SK-N-SH (cell line): Measurements from ENCODE around the gene ERCC2. TPM values are rescaled to one million over a fixed set of nuclear protein-coding genes. Genes with fewer than 3 reads are reported as not detected.

ENCODE experiments used
- CTCF ChIA-PET: fragments of 300-600, 350-600 bp; formaldehyde crosslinking; extraction: SDS; loops from one replicate; lab custom pipeline; 2021; lab: Yijun Ruan, JAX
- POLR2A ChIA-PET: fragments of 350-600 bp; sonication (Branson Sonifier 250); formaldehyde crosslinking; extraction: SDS; loops from one replicate; lab custom pipeline; 2020; ENCODE audit warnings: antibody characterized with exemption, inconsistent platforms; lab: Yijun Ruan, JAX
- DNase-seq: peaks from one replicate; pipeline ENCODE4 v3.0.0; 2012
- H2AFZ ChIP-seq: fragments of 200-600 bp; sonication (generic); 2 replicates; pipeline ENCODE4 v1.8.1; 2016; ENCODE audit warnings: antibody characterized with exemption, mild to moderate bottlenecking, low read depth
- H3F3A ChIP-seq: fragments of 200-600 bp; sonication (generic); replicated peaks from 2 replicates; pipeline ENCODE3; 2016; ENCODE audit warnings: antibody characterized with exemption, mild to moderate bottlenecking; ENCODE audit not compliant: insufficient read depth
- H3K27ac ChIP-seq, 2 experiments: fragments of 200-500 bp in 1 of 2; fragments of 200-600 bp in 1 of 2; sonication (Bioruptor generic) in 1 of 2; sonication (generic), shearing (Covaris generic) in 1 of 2; 2 replicates each; pipeline versions ENCODE4 v1.5.1 to v1.6.1; 2014 to 2016; ENCODE audit warnings: low read depth in 2 of 2, inconsistent platforms in 1 of 2, low read length in 1 of 2, mild to moderate bottlenecking in 1 of 2, mixed read lengths in 1 of 2
- H3K27me3 ChIP-seq: fragments of 200-600 bp; sonication (generic), shearing (Covaris generic); 2 replicates; pipeline ENCODE4 v1.6.1; 2016; ENCODE audit warnings: mixed run types; ENCODE audit not compliant: insufficient read depth
- H3K36me3 ChIP-seq, 2 experiments: fragments of 200-500 bp in 1 of 2; fragments of 200-600 bp in 1 of 2; sonication (Bioruptor generic) in 1 of 2; sonication (generic) in 1 of 2; replicated peaks in 1 of 2; 2 replicates each; pipeline versions ENCODE3 to v1.5.1; 2014 to 2016; ENCODE audit warnings: low read length in 1 of 2, mild to moderate bottlenecking in 1 of 2; ENCODE audit not compliant: insufficient read depth in 2 of 2, control insufficient read depth in 1 of 2
- H3K4me1 ChIP-seq, 2 experiments: fragments of 200-500 bp in 1 of 2; fragments of 200-600 bp in 1 of 2; sonication (Bioruptor generic) in 1 of 2; sonication (generic), shearing (Covaris generic) in 1 of 2; 2 replicates each; pipeline versions ENCODE4 v1.5.1 to v1.6.1; 2014 to 2016; ENCODE audit warnings: low read depth in 1 of 2, low read length in 1 of 2, mixed run types in 1 of 2; ENCODE audit not compliant: insufficient read depth in 2 of 2, control insufficient read depth in 1 of 2
- H3K4me2 ChIP-seq: fragments of 200-600 bp; sonication (generic), shearing (Covaris generic); 2 replicates; pipeline ENCODE4 v1.6.1; 2017; ENCODE audit warnings: mixed run types
- H3K4me3 ChIP-seq, 2 experiments: fragments of 200-500 bp in 1 of 2; fragments of 200-600 bp in 1 of 2; sonication (Bioruptor generic) in 1 of 2; sonication (generic), shearing (Covaris generic) in 1 of 2; 2 replicates each; pipeline versions ENCODE4 v1.5.1 to v1.8.1; 2014 to 2016; ENCODE audit warnings: low read depth in 2 of 2, inconsistent platforms in 1 of 2, low read length in 1 of 2, mild to moderate bottlenecking in 1 of 2, mixed read lengths in 1 of 2, moderate library complexity in 1 of 2
- H3K79me2 ChIP-seq: fragments of 200-600 bp; sonication (generic); 2 replicates; pipeline ENCODE4 v1.8.1; 2017; ENCODE audit warnings: mild to moderate bottlenecking; ENCODE audit not compliant: insufficient read depth
- H3K9ac ChIP-seq: fragments of 200-600 bp; sonication (generic); 2 replicates; pipeline ENCODE4 v1.6.1; 2017; ENCODE audit warnings: mixed run types
- H3K9me2 ChIP-seq: fragments of 200-600 bp; sonication (generic); 2 replicates; pipeline ENCODE4 v1.6.1; 2017; ENCODE audit warnings: mixed run types
- H3K9me3 ChIP-seq: fragments of 200-600 bp; sonication (generic); 2 replicates; pipeline ENCODE4 v1.6.1; 2017; ENCODE audit warnings: mixed run types, mild to moderate bottlenecking, moderate library complexity
- H4K20me1 ChIP-seq: fragments of 200-600 bp; sonication (generic); 2 replicates; pipeline ENCODE4 v1.6.1; 2017; ENCODE audit warnings: mild to moderate bottlenecking, mixed run types; ENCODE audit not compliant: insufficient read depth
- CHD2 ChIP-seq: fragments of 150-350 bp; IDR thresholded peaks from 2 replicates; pipeline ENCODE4 v1.6.1; 2018; ENCODE audit warnings: low read length; ENCODE audit not compliant: partially characterized antibody
- EZH2phosphoT487 ChIP-seq: fragments of 200-600 bp; sonication (generic); IDR thresholded peaks from 2 replicates; pipeline ENCODE4 v1.6.1; 2017; ENCODE audit warnings: low read depth, mixed run types, mild to moderate bottlenecking, antibody characterized with exemption, moderate library complexity, borderline replicate concordance
- GATA2 ChIP-seq: sonication (generic); formaldehyde crosslinking; IDR thresholded peaks from 2 replicates; pipeline ENCODE4 v1.5.0; 2020; ENCODE audit warnings: mild to moderate bottlenecking, missing genetic modification reagents
- NRF1 ChIP-seq: IDR thresholded peaks from 2 replicates; pipeline ENCODE4 v1.6.1; 2012; ENCODE audit warnings: low read depth, mild to moderate bottlenecking, low read length
- TAF1 ChIP-seq: IDR thresholded peaks from 2 replicates; pipeline ENCODE4 v1.6.1; 2012; ENCODE audit warnings: low read depth, mild to moderate bottlenecking, low read length, moderate library complexity, borderline replicate concordance
- TCF12 ChIP-seq: IDR thresholded peaks from 2 replicates; pipeline ENCODE4 v1.4.0; 2012
- WGBS: methylation state at CpG from one replicate; pipeline ENCODE4 v1.1.6; 2017; ENCODE audit warnings: low lambda C conversion rate; 5-methylcytosine and 5-hydroxymethylcytosine counted together
- polyA plus RNA-seq, 3 experiments: library from polyadenylated mRNA; depleted of rRNA; stranded (reverse); fragments of >200 nt; gene quantifications; 2 replicates each; pipeline ENCODE4 v1.2.3, GENCODE V29; 2012
- TF ChIP-seq, protein P1 (sequence below): fragments of 150-350 bp; IDR thresholded peaks from 2 replicates; pipeline ENCODE4 v1.6.1; 2017; ENCODE audit warnings: antibody characterized with exemption, low read length, low read depth, borderline replicate concordance
- TF ChIP-seq, protein P2 (sequence below): IDR thresholded peaks from 2 replicates; pipeline ENCODE4 v1.4.0; 2012; ENCODE audit warnings: low read depth
- TF ChIP-seq, protein P3 (sequence below): IDR thresholded peaks from 2 replicates; pipeline ENCODE4 v1.4.0; 2012; ENCODE audit warnings: low read depth, borderline replicate concordance
- TF ChIP-seq, protein P4 (sequence below): fragments of 200-600 bp; sonication (generic); IDR thresholded peaks from 2 replicates; pipeline ENCODE4 v1.6.1; 2017; ENCODE audit warnings: antibody characterized with exemption, mild to moderate bottlenecking, moderate library complexity

The ERCC2 gene
- polyA plus RNA-seq, 1 of the 3 experiments (the other 2 are of a cell fraction): 72.8 TPM

DNA sequence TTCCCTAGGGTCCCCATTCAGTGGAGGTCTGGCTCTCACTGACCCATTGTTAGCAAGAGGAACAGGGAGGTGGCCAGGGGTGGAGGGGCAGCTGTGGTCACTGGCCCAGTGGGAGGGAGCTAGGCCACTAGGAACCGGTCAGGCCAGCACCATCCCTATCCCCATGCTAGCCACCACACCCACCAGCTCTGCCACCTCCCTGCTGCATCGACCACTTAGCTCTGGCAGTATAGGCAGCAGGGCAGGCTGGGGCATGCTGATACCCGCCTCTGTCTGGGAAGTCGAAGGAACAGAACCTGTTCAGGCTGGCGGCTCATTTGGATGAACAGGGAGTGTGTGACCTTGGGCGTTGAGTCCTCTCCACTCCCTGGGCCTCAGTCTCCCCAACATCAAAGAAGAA lies 29.8 kb upstream of the ERCC2 start:
- Histone ChIP-seq H2AFZ (no peak overlapping the region), H3K4me3 (no peak overlapping the region), H3K27me3 (no peaks in the 10 kb centered on the region), H3F3A (peaks cover 3% of the 10 kb centered on the region), H3K36me3 (peaks cover 0 to 7% of the 10 kb centered on the region in 2 experiments), H3K4me2 (no peak overlapping the region), H3K4me1 (peaks cover 12 to 17% of the 10 kb centered on the region in 2 experiments; a peak in 3 of 4 replicates), H3K9me3 (no peaks in the 10 kb centered on the region), H3K9me2 (no peaks in the 10 kb centered on the region), H4K20me1 (no peaks in the 10 kb centered on the region), H3K79me2 (peaks cover 70% of the 10 kb centered on the region), H3K9ac (no peak overlapping the region), H3K27ac (no peak overlapping the region)
- ChIA-PET POLR2A (no interaction called here), CTCF (no interaction called here)
- DNase-seq: no peak
- 94% methylated on average over 6 of the region's 6 CpGs for WGBS
- TF ChIP-seq TCF12: no peak
- no peak for TF ChIP-seq NRF1
- TF ChIP-seq, protein P1, sequence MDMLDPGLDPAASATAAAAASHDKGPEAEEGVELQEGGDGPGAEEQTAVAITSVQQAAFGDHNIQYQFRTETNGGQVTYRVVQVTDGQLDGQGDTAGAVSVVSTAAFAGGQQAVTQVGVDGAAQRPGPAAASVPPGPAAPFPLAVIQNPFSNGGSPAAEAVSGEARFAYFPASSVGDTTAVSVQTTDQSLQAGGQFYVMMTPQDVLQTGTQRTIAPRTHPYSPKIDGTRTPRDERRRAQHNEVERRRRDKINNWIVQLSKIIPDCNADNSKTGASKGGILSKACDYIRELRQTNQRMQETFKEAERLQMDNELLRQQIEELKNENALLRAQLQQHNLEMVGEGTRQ: no peak
- TF ChIP-seq, protein P2, sequence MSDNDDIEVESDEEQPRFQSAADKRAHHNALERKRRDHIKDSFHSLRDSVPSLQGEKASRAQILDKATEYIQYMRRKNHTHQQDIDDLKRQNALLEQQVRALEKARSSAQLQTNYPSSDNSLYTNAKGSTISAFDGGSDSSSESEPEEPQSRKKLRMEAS: no peak
- TF ChIP-seq EZH2phosphoT487: no peak
- TF ChIP-seq GATA2: no peak
- TF ChIP-seq, protein P3, sequence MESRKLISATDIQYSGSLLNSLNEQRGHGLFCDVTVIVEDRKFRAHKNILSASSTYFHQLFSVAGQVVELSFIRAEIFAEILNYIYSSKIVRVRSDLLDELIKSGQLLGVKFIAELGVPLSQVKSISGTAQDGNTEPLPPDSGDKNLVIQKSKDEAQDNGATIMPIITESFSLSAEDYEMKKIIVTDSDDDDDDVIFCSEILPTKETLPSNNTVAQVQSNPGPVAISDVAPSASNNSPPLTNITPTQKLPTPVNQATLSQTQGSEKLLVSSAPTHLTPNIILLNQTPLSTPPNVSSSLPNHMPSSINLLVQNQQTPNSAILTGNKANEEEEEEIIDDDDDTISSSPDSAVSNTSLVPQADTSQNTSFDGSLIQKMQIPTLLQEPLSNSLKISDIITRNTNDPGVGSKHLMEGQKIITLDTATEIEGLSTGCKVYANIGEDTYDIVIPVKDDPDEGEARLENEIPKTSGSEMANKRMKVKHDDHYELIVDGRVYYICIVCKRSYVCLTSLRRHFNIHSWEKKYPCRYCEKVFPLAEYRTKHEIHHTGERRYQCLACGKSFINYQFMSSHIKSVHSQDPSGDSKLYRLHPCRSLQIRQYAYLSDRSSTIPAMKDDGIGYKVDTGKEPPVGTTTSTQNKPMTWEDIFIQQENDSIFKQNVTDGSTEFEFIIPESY: no peak
- TF ChIP-seq CHD2: no peak

DNA sequence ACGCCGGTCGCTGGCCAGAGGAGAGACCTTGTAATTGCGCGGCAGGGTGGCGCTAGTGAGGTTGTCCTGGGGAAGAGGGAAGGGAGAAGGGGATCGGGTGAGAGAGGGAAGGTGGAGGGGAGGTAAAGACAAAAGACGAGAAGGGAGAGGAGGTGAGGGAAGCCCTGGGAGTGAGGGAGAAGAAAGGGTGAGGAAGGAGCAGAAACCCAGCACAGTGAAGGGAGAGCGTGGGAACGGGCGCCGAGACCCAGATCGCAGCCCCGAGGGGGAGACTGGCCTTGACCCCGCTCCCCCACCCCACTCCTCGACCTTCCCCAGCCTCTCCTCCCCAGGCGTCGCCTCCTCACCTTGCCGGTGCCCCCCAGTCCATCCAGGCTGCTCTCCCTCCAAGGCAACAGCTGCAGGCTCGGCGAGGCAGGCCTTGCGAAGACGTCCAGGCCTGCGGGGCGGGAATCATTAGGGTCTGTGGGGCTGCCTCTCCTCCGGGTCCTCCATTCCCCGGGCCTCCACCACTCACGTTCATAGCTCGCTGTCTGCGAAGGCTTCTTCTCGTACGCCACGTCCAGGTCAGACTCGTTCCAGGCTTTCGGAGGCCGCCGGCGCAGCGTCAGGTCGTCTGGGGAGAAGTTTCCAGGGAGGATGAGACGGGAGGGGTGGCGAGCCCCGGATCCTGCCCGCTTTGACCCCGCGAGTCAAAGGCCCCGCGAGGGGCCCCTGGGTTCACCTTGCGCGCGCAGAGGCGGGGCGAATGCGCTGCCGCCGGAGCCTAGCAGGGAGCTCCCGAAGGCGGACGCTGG lies 25.6 kb upstream of the ERCC2 start:
- Histone ChIP-seq H3K27ac (no peak overlapping the region), H3K4me1 (no peaks in the 10 kb centered on the region; a peak in 1 of 4 replicates), H4K20me1 (no peaks in the 10 kb centered on the region), H2AFZ (no peak overlapping the region), H3K9me3 (no peaks in the 10 kb centered on the region), H3F3A (no peaks in the 10 kb centered on the region), H3K9me2 (no peaks in the 10 kb centered on the region), H3K9ac (no peak overlapping the region), H3K4me3 (no peak overlapping the region), H3K27me3 (no peaks in the 10 kb centered on the region), H3K79me2 (peaks cover 31% of the 10 kb centered on the region; the same call in 1 of the 2 replicates), H3K36me3 (peaks cover 0 to 13% of the 10 kb centered on the region in 2 experiments), H3K4me2 (no peak overlapping the region)
- CTCF ChIA-PET: no interaction called here
- DNase-seq: no peak
- 94% methylated on average over 54 of the region's 59 CpGs for WGBS
- no peak for TF ChIP-seq TAF1
- TF ChIP-seq, protein P4, sequence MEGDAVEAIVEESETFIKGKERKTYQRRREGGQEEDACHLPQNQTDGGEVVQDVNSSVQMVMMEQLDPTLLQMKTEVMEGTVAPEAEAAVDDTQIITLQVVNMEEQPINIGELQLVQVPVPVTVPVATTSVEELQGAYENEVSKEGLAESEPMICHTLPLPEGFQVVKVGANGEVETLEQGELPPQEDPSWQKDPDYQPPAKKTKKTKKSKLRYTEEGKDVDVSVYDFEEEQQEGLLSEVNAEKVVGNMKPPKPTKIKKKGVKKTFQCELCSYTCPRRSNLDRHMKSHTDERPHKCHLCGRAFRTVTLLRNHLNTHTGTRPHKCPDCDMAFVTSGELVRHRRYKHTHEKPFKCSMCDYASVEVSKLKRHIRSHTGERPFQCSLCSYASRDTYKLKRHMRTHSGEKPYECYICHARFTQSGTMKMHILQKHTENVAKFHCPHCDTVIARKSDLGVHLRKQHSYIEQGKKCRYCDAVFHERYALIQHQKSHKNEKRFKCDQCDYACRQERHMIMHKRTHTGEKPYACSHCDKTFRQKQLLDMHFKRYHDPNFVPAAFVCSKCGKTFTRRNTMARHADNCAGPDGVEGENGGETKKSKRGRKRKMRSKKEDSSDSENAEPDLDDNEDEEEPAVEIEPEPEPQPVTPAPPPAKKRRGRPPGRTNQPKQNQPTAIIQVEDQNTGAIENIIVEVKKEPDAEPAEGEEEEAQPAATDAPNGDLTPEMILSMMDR: no peak
- TF ChIP-seq, protein P2: no peak
- POLR2A ChIA-PET: no interaction called here
